ENCODE results near the gene GPR158.

DNA sequence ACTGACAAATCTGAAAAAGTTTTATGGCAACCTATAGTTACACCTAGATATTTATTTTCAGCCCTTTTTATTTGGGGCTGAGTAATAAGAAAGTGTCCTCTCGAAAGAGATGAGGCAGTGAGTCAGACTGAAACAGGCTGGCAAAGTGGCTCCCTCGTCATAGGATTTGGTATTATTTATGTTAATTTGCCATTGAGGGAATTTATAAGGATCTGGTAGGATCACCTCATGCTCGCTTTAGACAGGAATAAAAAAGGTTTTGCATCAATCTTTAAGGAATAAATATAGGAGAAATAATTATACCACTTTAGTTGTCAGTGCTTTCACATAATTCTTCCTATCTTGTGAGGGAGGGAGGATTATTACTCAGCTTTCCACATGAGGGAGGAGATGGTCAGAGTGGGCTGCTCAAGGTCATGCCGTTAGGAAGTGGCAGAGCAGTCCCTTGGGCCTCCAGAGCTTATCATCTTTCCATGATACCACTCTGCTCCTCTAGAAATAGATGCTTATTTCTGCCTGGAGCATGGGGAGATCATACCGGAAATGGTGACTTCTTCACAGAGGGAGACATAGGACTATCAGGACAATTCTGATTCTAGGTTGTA is 356.8 kb downstream of the GPR158 start:
- TF ChIP-seq, protein P1, sequence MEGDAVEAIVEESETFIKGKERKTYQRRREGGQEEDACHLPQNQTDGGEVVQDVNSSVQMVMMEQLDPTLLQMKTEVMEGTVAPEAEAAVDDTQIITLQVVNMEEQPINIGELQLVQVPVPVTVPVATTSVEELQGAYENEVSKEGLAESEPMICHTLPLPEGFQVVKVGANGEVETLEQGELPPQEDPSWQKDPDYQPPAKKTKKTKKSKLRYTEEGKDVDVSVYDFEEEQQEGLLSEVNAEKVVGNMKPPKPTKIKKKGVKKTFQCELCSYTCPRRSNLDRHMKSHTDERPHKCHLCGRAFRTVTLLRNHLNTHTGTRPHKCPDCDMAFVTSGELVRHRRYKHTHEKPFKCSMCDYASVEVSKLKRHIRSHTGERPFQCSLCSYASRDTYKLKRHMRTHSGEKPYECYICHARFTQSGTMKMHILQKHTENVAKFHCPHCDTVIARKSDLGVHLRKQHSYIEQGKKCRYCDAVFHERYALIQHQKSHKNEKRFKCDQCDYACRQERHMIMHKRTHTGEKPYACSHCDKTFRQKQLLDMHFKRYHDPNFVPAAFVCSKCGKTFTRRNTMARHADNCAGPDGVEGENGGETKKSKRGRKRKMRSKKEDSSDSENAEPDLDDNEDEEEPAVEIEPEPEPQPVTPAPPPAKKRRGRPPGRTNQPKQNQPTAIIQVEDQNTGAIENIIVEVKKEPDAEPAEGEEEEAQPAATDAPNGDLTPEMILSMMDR (conservative IDR thresholded peaks at IDR 0.05) = no peak
- TF ChIP-seq EZH2 (IDR thresholded peaks at IDR 0.05; ENCODE audit: low read depth) = no peak
